CD4-positive, alpha-beta T cell (primary cell): ENCODE results near the gene SELENOM. TPM values are rescaled to one million over a fixed set of nuclear protein-coding genes. Genes with fewer than 3 reads are reported as not detected.

Source experiments
- ATAC-seq: fragments of 200-7000 bp; cut with Tn5 transposase; one replicate; pipeline ENCODE4 v1.10.0; 2022; ENCODE audit warnings: mild to moderate bottlenecking; ENCODE audit not compliant: poor library complexity
- CTCF ChIA-PET: fragments of 350-600 bp; sonication (Branson Sonifier 250); formaldehyde crosslinking; loops from one replicate; lab custom pipeline; 2021; ENCODE audit warnings: antibody characterized with exemption, inconsistent platforms; lab: Charles Lee
- POLR2A ChIA-PET: fragments of 350-600 bp; sonication (Branson Sonifier 250); formaldehyde crosslinking; loops from one replicate; lab custom pipeline; 2021; ENCODE audit warnings: antibody characterized with exemption, inconsistent platforms; lab: Charles Lee
- DNase-seq, 14 experiments: peaks; one replicate each; pipeline ENCODE4 v3.0.0-alpha.2; 2013 to 2020; ENCODE audit warnings: mixed read lengths in 2 of 14
- H3K27ac ChIP-seq, 2 donors: one replicate each; pipeline versions ENCODE4 v1.5.1 to v1.7.0; 2013; ENCODE audit warnings: low read length in 2 of 2, low read depth in 1 of 2, mild to moderate bottlenecking in 1 of 2
- H3K27me3 ChIP-seq, 2 experiments: 1 replicate in 1 of 2; 2 replicates in 1 of 2; pipeline versions ENCODE4 v1.6.1 to v1.7.0; 2013; ENCODE audit warnings: low read length in 2 of 2, control low read depth in 1 of 2, mild to moderate bottlenecking in 1 of 2, moderate library complexity in 1 of 2; ENCODE audit not compliant: insufficient read depth in 2 of 2, control insufficient read depth in 1 of 2
- H3K36me3 ChIP-seq: one replicate; pipeline ENCODE4 v1.6.1; 2013; ENCODE audit warnings: low read length, control low read depth; ENCODE audit not compliant: insufficient read depth
- H3K4me1 ChIP-seq: one replicate; pipeline ENCODE4 v1.6.1; 2013; ENCODE audit warnings: low read length, control low read depth; ENCODE audit not compliant: insufficient read depth
- H3K4me3 ChIP-seq: one replicate; pipeline ENCODE4 v1.5.1; 2013; ENCODE audit warnings: mild to moderate bottlenecking, low read length, moderate library complexity
- H3K9me3 ChIP-seq, 2 experiments: 1 replicate in 1 of 2; 2 replicates in 1 of 2; pipeline versions ENCODE4 v1.6.1 to v1.7.0; 2013; ENCODE audit warnings: low read length in 2 of 2, mild to moderate bottlenecking in 2 of 2, control low read depth in 1 of 2, moderate library complexity in 1 of 2; ENCODE audit not compliant: control insufficient read depth in 1 of 2, insufficient read depth in 1 of 2
- H3K27ac Mint-ChIP-seq: one replicate; pipeline ENCODE4 v1.8.0; 2020; ENCODE audit warnings: mixed read lengths
- H3K27me3 Mint-ChIP-seq: one replicate; pipeline ENCODE4 v1.8.0; 2021; ENCODE audit warnings: mixed read lengths
- H3K36me3 Mint-ChIP-seq: one replicate; pipeline ENCODE4 v1.8.0; 2021; ENCODE audit warnings: low read depth, mixed read lengths
- H3K4me1 Mint-ChIP-seq: one replicate; pipeline ENCODE4 v1.8.0; 2021; ENCODE audit warnings: low read depth, mixed read lengths
- H3K4me3 Mint-ChIP-seq: one replicate; pipeline ENCODE4 v1.8.0; 2020; ENCODE audit warnings: mild to moderate bottlenecking, mixed read lengths
- H3K9me3 Mint-ChIP-seq: one replicate; pipeline ENCODE4 v1.8.0; 2020; ENCODE audit warnings: mixed read lengths
- CTCF ChIP-seq: fragments of 200-600 bp; IDR thresholded peaks from one replicate; pipeline ENCODE4 v1.8.0; 2022; ENCODE audit warnings: antibody characterized with exemption, mild to moderate bottlenecking
- intact Hi-C, 2 experiments: fragments of 100-400 bp; cut with DNase I in 1 of 2; cut with micrococcal nuclease in 1 of 2; formaldehyde crosslinking; loops; one replicate each; pipeline versions ENCODE4 v1.15.1 to v1.9.0; 2023 to 2025; cut with DNase I, micrococcal nuclease
- total RNA-seq, 174 experiments: library from RNA in 2 of 174; stranded (reverse) in 2 of 174; gene quantifications; one replicate each; pipeline ENCODE4 v1.2.3 and lab custom pipeline; 2021 to 2026

The SELENOM gene
- total RNA-seq, 2 experiments from 2014 or later: 78.0 to 82.4 TPM

DNA sequence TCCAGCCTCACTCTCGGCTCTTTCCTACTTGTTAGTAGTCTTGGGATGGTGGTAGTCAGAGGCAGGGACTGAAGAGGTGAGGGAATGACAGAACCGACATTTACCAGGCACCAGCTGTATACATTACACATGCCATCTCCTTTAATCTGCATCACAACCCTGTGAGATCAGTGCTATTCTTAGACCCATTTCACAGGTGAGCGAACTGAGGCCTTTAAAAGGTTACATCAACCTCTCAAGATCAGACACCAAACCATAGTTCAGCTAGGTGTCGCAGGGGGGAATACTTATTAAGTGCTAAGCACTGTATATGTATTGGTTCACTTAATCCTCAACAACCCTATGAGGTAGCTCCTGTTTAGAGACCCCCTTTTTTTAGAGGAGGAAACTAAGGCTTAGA, 27.3 kb upstream of the SELENOM start:
- DNase-seq (no peak), ATAC-seq (no peak)
- H3K27me3 ChIP-seq: no peaks in the 10 kb centered on the region
- Mint-ChIP-seq H3K9me3 (no peaks in the 10 kb centered on the region), H3K27me3 (no peaks in the 10 kb centered on the region), H3K4me3 (no peak overlapping the region), H3K27ac (no peak overlapping the region), H3K4me1 (no peaks in the 10 kb centered on the region), H3K36me3 (no peaks in the 10 kb centered on the region)
- no peaks in the 10 kb centered on the region for H3K9me3 ChIP-seq
- no peaks in the 10 kb centered on the region for H3K36me3 ChIP-seq
- no peak for TF ChIP-seq CTCF
- intact Hi-C loops: no loop called here
- no peaks in the 10 kb centered on the region for H3K4me1 ChIP-seq
- CTCF ChIA-PET: no interaction called here
- H3K4me3 ChIP-seq: no peak overlapping the region
- POLR2A ChIA-PET: no interaction called here
- no peak overlapping the region for H3K27ac ChIP-seq

DNA sequence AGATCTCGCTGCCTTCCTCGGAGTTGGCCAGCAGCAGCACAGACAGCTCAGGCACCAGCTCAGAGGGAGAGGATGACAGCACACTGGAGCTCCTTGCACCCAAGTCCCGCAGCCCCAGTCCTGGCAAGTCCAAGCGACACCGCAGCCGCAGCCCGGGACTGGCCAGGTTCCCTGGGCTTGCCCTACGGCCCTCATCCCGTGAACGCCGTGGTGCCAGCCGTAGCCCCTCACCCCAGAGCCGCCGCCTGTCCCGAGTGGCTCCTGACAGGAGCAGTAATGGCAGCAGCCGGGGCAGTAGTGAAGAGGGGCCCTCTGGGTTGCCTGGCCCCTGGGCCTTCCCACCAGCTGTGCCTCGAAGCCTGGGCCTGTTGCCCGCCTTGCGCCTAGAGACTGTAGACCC, 26.5 kb upstream of the SELENOM start:
- H3K9me3 ChIP-seq: no peaks in the 10 kb centered on the region
- no peak overlapping the region for H3K4me3 ChIP-seq
- POLR2A ChIA-PET: no interaction called here
- no peak for ATAC-seq
- H3K9me3 Mint-ChIP-seq: no peaks in the 10 kb centered on the region
- H3K36me3 ChIP-seq: no peaks in the 10 kb centered on the region
- H3K4me1 Mint-ChIP-seq: no peaks in the 10 kb centered on the region
- H3K4me3 Mint-ChIP-seq: no peak overlapping the region
- CTCF ChIA-PET: no interaction called here
- H3K27ac Mint-ChIP-seq: no peak overlapping the region
- TF ChIP-seq CTCF: no peak
- H3K27me3 ChIP-seq: no peaks in the 10 kb centered on the region
- H3K27me3 Mint-ChIP-seq: no peaks in the 10 kb centered on the region
- no peaks in the 10 kb centered on the region for H3K4me1 ChIP-seq
- no peak overlapping the region for H3K27ac ChIP-seq
- H3K36me3 Mint-ChIP-seq: no peaks in the 10 kb centered on the region
- intact Hi-C loops: no loop called here
- DNase-seq: no peak

DNA sequence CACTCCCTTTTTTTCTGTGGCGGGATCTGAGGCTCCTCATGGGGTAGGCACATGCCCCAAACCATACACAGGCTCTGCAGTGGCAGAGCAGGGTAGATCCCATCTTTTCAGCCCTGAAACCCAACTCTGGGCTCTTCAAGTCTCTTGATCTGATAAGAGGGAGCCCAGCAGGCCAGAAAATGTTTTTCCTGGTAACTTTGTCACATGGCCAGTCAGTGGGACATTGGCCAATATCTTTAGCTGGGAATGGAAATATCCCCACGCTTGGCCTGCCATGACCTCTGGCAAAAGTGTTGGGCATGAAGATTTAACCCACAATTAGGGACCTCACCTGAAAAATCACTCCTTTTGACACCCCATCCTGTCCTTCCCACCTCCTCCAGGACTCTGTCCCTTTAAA, 23.5 kb upstream of the SELENOM start:
- no peak for DNase-seq
- no peak for TF ChIP-seq CTCF
- H3K27me3 Mint-ChIP-seq: no peaks in the 10 kb centered on the region
- H3K4me3 Mint-ChIP-seq: no peak overlapping the region
- H3K4me1 ChIP-seq: no peaks in the 10 kb centered on the region
- no peak overlapping the region for H3K4me3 ChIP-seq
- no peaks in the 10 kb centered on the region for H3K4me1 Mint-ChIP-seq
- no peak overlapping the region for H3K27ac ChIP-seq
- intact Hi-C loops: no loop called here
- no peak overlapping the region for H3K27ac Mint-ChIP-seq
- no peaks in the 10 kb centered on the region for H3K9me3 ChIP-seq
- no peaks in the 10 kb centered on the region for H3K9me3 Mint-ChIP-seq
- no peaks in the 10 kb centered on the region for H3K36me3 Mint-ChIP-seq
- H3K36me3 ChIP-seq: no peaks in the 10 kb centered on the region
- ChIA-PET CTCF (no interaction called here), POLR2A (no interaction called here)
- peaks cover 2 to 7% of the 10 kb centered on the region in 2 experiments for H3K27me3 ChIP-seq
- no peak for ATAC-seq
